H9 (cell line): ENCODE data around the gene NXN. TPM values are rescaled to one million over a fixed set of nuclear protein-coding genes. Genes with fewer than 3 reads are reported as not detected.

Source experiments
- DNase-seq: peaks from one replicate; pipeline ENCODE4 v3.0.0-alpha.2; 2017
- H2AFZ ChIP-seq: one replicate; pipeline ENCODE4 v1.6.1; 2013; ENCODE audit warnings: mild to moderate bottlenecking, low read length, control low read depth, moderate library complexity
- H2AK5ac ChIP-seq: 2 replicates; pipeline ENCODE4 v1.6.1; 2013; ENCODE audit warnings: low read length, control low read depth, mixed read lengths; ENCODE audit not compliant: insufficient read length
- H2BK120ac ChIP-seq: one replicate; pipeline ENCODE4 v1.6.1; 2013; ENCODE audit warnings: low read depth, mild to moderate bottlenecking, low read length, control low read depth, inconsistent platforms; ENCODE audit not compliant: poor library complexity, severe bottlenecking
- H2BK12ac ChIP-seq: 2 replicates; pipeline ENCODE4 v1.6.1; 2013; ENCODE audit warnings: low read length, control low read depth, mixed read lengths, low read depth; ENCODE audit not compliant: insufficient read length
- H2BK15ac ChIP-seq: 2 replicates; pipeline ENCODE4 v1.6.1; 2013; ENCODE audit warnings: low read depth, low read length, control low read depth
- H2BK20ac ChIP-seq: one replicate; pipeline ENCODE4 v1.6.1; 2013; ENCODE audit warnings: low read depth, mild to moderate bottlenecking, low read length, control low read depth, inconsistent platforms; ENCODE audit not compliant: poor library complexity, severe bottlenecking
- H2BK5ac ChIP-seq: 2 replicates; pipeline ENCODE4 v1.6.1; 2013; ENCODE audit warnings: low read length, control low read depth, mixed read lengths; ENCODE audit not compliant: insufficient read length
- H3K14ac ChIP-seq: 2 replicates; pipeline ENCODE4 v1.6.1; 2013; ENCODE audit warnings: low read length, control low read depth; ENCODE audit not compliant: insufficient read depth
- H3K18ac ChIP-seq: 2 replicates; pipeline ENCODE4 v1.6.1; 2013; ENCODE audit warnings: low read depth, mild to moderate bottlenecking, mixed read lengths, low read length, control low read depth; ENCODE audit not compliant: insufficient read length
- H3K23ac ChIP-seq: 2 replicates; pipeline ENCODE4 v1.6.1; 2013; ENCODE audit warnings: low read length, control low read depth, mixed read lengths, low read depth; ENCODE audit not compliant: insufficient read length
- H3K23me2 ChIP-seq: 2 replicates; pipeline ENCODE4 v1.6.1; 2013; ENCODE audit warnings: low read depth, mild to moderate bottlenecking, mixed read lengths, low read length, control low read depth; ENCODE audit not compliant: insufficient read length, poor library complexity, severe bottlenecking
- H3K27ac ChIP-seq: 2 replicates; pipeline ENCODE4 v1.5.1; 2013; ENCODE audit warnings: low read length, control low read depth, mixed read lengths, low read depth; ENCODE audit not compliant: insufficient read length
- H3K27me3 ChIP-seq: 2 replicates; pipeline ENCODE4 v1.6.1; 2013; ENCODE audit warnings: low read length, control low read depth, inconsistent platforms; ENCODE audit not compliant: insufficient read depth
- H3K4ac ChIP-seq: 2 replicates; pipeline ENCODE4 v1.6.1; 2013; ENCODE audit warnings: low read depth, mild to moderate bottlenecking, control low read depth, inconsistent platforms, low read length, moderate library complexity
- H3K4me1 ChIP-seq: 2 replicates; pipeline ENCODE4 v1.6.1; 2013; ENCODE audit warnings: low read length, control low read depth, inconsistent platforms; ENCODE audit not compliant: insufficient read depth
- H3K4me2 ChIP-seq: 2 replicates; pipeline ENCODE4 v1.6.1; 2013; ENCODE audit warnings: low read length, control low read depth, mixed read lengths; ENCODE audit not compliant: insufficient read length, insufficient read depth
- H3K56ac ChIP-seq: 2 replicates; pipeline ENCODE4 v1.6.1; 2013; ENCODE audit warnings: low read depth, mild to moderate bottlenecking, mixed read lengths, low read length, control low read depth; ENCODE audit not compliant: insufficient read length
- H3K79me1 ChIP-seq: 2 replicates; pipeline ENCODE4 v1.6.1; 2013; ENCODE audit warnings: low read depth, mild to moderate bottlenecking, moderate library complexity, low read length, control low read depth, inconsistent platforms; ENCODE audit not compliant: insufficient read depth, poor library complexity, severe bottlenecking
- H3K79me2 ChIP-seq: 2 replicates; pipeline ENCODE4 v1.6.1; 2013; ENCODE audit warnings: low read length, control low read depth, inconsistent platforms; ENCODE audit not compliant: insufficient read depth
- H3K9ac ChIP-seq: 2 replicates; pipeline ENCODE4 v1.6.1; 2013; ENCODE audit warnings: low read length, control low read depth, mixed read lengths; ENCODE audit not compliant: insufficient read length; ENCODE audit errors: extremely low read depth
- H3K9me3 ChIP-seq: one replicate; pipeline ENCODE4 v1.6.1; 2013; ENCODE audit warnings: low read depth, low read length, inconsistent platforms; ENCODE audit not compliant: control insufficient read depth
- H3T11ph ChIP-seq: one replicate; pipeline ENCODE4 v1.6.1; 2013; ENCODE audit warnings: mild to moderate bottlenecking, low read length, control low read depth, inconsistent platforms
- H4K20me1 ChIP-seq: one replicate; pipeline ENCODE4 v1.6.1; 2013; ENCODE audit not compliant: control insufficient read depth, insufficient read length, insufficient read depth
- H4K5ac ChIP-seq: 2 replicates; pipeline ENCODE4 v1.6.1; 2013; ENCODE audit warnings: low read depth, mild to moderate bottlenecking, mixed read lengths, low read length, control low read depth; ENCODE audit not compliant: insufficient read length
- H4K8ac ChIP-seq: replicated peaks from 2 replicates; pipeline ENCODE4 v1.6.1; 2013; ENCODE audit warnings: low read length, control low read depth, mixed read lengths, low read depth; ENCODE audit not compliant: insufficient read length
- H4K91ac ChIP-seq: 2 replicates; pipeline ENCODE4 v1.6.1; 2013; ENCODE audit warnings: low read depth, mild to moderate bottlenecking, moderate library complexity, mixed read lengths, low read length, control low read depth; ENCODE audit not compliant: insufficient read length
- H3K27ac Mint-ChIP-seq, 3 experiments: 2 replicates in 2 of 3; 3 replicates in 1 of 3; pipeline ENCODE4 v1.8.0; 2020 to 2021; ENCODE audit warnings: mixed read lengths in 3 of 3, mild to moderate bottlenecking in 1 of 3, moderate library complexity in 1 of 3
- H3K27me3 Mint-ChIP-seq: 2 replicates; pipeline ENCODE4 v1.8.0; 2021; ENCODE audit warnings: low read depth, mild to moderate bottlenecking, moderate library complexity, mixed read lengths
- H3K36me3 Mint-ChIP-seq, 3 experiments: 2 replicates in 2 of 3; 3 replicates in 1 of 3; pipeline ENCODE4 v1.8.0; 2020 to 2021; ENCODE audit warnings: low read depth in 3 of 3, mixed read lengths in 3 of 3; ENCODE audit not compliant: insufficient read depth in 1 of 3
- H3K4me1 Mint-ChIP-seq, 2 experiments: 2 replicates each; pipeline ENCODE4 v1.8.0; 2020; ENCODE audit warnings: mixed read lengths in 2 of 2
- H3K4me3 Mint-ChIP-seq, 2 experiments: 2 replicates in 1 of 2; 3 replicates in 1 of 2; pipeline ENCODE4 v1.8.0; 2020 to 2021; ENCODE audit warnings: mild to moderate bottlenecking in 2 of 2, mixed read lengths in 2 of 2, moderate library complexity in 1 of 2
- H3K9me3 Mint-ChIP-seq, 2 experiments: 2 replicates in 1 of 2; 3 replicates in 1 of 2; pipeline ENCODE4 v1.8.0; 2020; ENCODE audit warnings: mild to moderate bottlenecking in 2 of 2, mixed read lengths in 2 of 2, moderate library complexity in 1 of 2
- CTCF ChIP-seq: fragments of 200-600 bp; sonication (generic); conservative IDR thresholded peaks from 3 replicates; pipeline ENCODE4 v1.8.0; 2021; ENCODE audit warnings: antibody characterized with exemption, mild to moderate bottlenecking
- WGBS: extraction: QIAGEN DNeasy Blood & Tissue Kit; methylation state at CpG from one replicate; pipeline ENCODE4 v1.1.7; 2013; ENCODE audit warnings: missing lambda C conversion rate, low lambda C conversion rate, mixed read lengths; ENCODE audit not compliant: insufficient read length; ENCODE audit errors: extremely low coverage; 5-methylcytosine and 5-hydroxymethylcytosine counted together
- total RNA-seq: library from RNA; stranded (reverse); gene quantifications from 2 replicates; pipeline ENCODE4 v1.2.1, GENCODE V29; 2021

Gene NXN
- total RNA-seq, 1 experiment from 2014 or later = 93.6 TPM

GRCh38 chr17:1002771-1003555, 23.4 kb upstream of the NXN start:
- no peak overlapping the region for H3K4ac ChIP-seq
- Mint-ChIP-seq H3K36me3 (peaks cover 14 to 53% (median 40%) of the 10 kb centered on the region in 3 experiments; a peak in 6 of 7 replicates), H3K4me1 (peaks cover 13% of the 10 kb centered on the region in 2 experiments), H3K27ac (no peak overlapping the region), H3K4me3 (no peak overlapping the region), H3K9me3 (no peaks in the 10 kb centered on the region), H3K27me3 (no peaks in the 10 kb centered on the region; the same call in 1 of the 2 replicates)
- H3K79me1 ChIP-seq = no peaks in the 10 kb centered on the region
- H2BK120ac ChIP-seq = no peak overlapping the region
- no peak for TF ChIP-seq CTCF
- no peak overlapping the region for H2BK20ac ChIP-seq
- H3T11ph ChIP-seq = no peak overlapping the region
- no peak overlapping the region for H4K91ac ChIP-seq
- no peak overlapping the region for H3K56ac ChIP-seq
- DNase-seq = no peak
- no peaks in the 10 kb centered on the region for H3K79me2 ChIP-seq
- H2AFZ ChIP-seq = no peak overlapping the region
- H3K14ac ChIP-seq = no peak overlapping the region
- no peak overlapping the region for H2BK5ac ChIP-seq
- H2BK15ac ChIP-seq = no peak overlapping the region
- H3K4me1 ChIP-seq = no peaks in the 10 kb centered on the region
- H3K9me3 ChIP-seq = no peaks in the 10 kb centered on the region
- no peaks in the 10 kb centered on the region for H4K20me1 ChIP-seq
- H3K27ac ChIP-seq = no peak overlapping the region
- H2AK5ac ChIP-seq = no peak overlapping the region
- H3K18ac ChIP-seq = no peak overlapping the region
- no peak overlapping the region for H3K23ac ChIP-seq
- no peak overlapping the region for H4K5ac ChIP-seq
- H2BK12ac ChIP-seq = no peak overlapping the region
- H3K9ac ChIP-seq = no peak overlapping the region
- no peak overlapping the region for H4K8ac ChIP-seq
- H3K23me2 ChIP-seq = no peaks in the 10 kb centered on the region
- H3K27me3 ChIP-seq = no peaks in the 10 kb centered on the region
- WGBS = no CpG with 5 or more reads among the region's 19 CpGs
- no peak overlapping the region for H3K4me2 ChIP-seq
